AG10803 (cell line): ENCODE data around the gene ARHGAP15.

Experiments used
- DNase-seq: peaks from one replicate; pipeline ENCODE4 v3.0.0; 2010; ENCODE audit warnings: low read depth
- H3K4me3 ChIP-seq: 2 replicates; pipeline ENCODE4 v1.5.1; 2011; ENCODE audit warnings: mild to moderate bottlenecking, low read length, control low read depth
- CTCF ChIP-seq: conservative IDR thresholded peaks from 2 replicates; pipeline ENCODE4 v1.5.1; 2011; ENCODE audit warnings: mild to moderate bottlenecking, low read length, control low read depth, inconsistent platforms

The ARHGAP15 gene

GRCh38 chr2:143706354-143706753 lies 577.1 kb downstream of the ARHGAP15 start:
- no peak for DNase-seq
- no peak for TF ChIP-seq CTCF
- no peak overlapping the region for H3K4me3 ChIP-seq

GRCh38 chr2:143708682-143709081 lies 579.5 kb downstream of the ARHGAP15 start:
- no peak for TF ChIP-seq CTCF

GRCh38 chr2:143710196-143710595 lies 581.0 kb downstream of the ARHGAP15 start:
- H3K4me3 ChIP-seq: no peak overlapping the region
- TF ChIP-seq CTCF: no peak
- no peak for DNase-seq

More at GRCh38 chr2:143708682-143709081, 579.5 kb downstream of the ARHGAP15 start:
- no peak for DNase-seq
- no peak overlapping the region for H3K4me3 ChIP-seq

GRCh38 chr2:143710879-143711278 lies 581.7 kb downstream of the ARHGAP15 start:
- H3K4me3 ChIP-seq: no peak overlapping the region
- TF ChIP-seq CTCF: no peak
- no peak for DNase-seq

- TF ChIP-seq CTCF: no peak
- DNase-seq: no peak
- no peak overlapping the region for H3K4me3 ChIP-seq
Measured at GRCh38 chr2:143716522-143716921, 587.3 kb downstream of the ARHGAP15 start.

- DNase-seq: peak; percentile 35
Measured at GRCh38 chr2:143717053-143717452, 587.8 kb downstream of the ARHGAP15 start.

More at GRCh38 chr2:143717053-143717452, 587.8 kb downstream of the ARHGAP15 start:
- no peak for TF ChIP-seq CTCF
- peak overlapping the region; percentile 15; the same call in 1 of the 2 replicates for H3K4me3 ChIP-seq
